A549 (cell line): ENCODE results near the gene EXOC3L2. TPM values are rescaled to one million over a fixed set of nuclear protein-coding genes. Genes with fewer than 3 reads are reported as not detected.

Experiments
- ATAC-seq, 2 experiments: fragments of 200-7000 bp in 1 of 2; fragments of >200 bp in 1 of 2; cut with Nextera tagmentation in 1 of 2; cut with Tn5 transposase in 1 of 2; 3 replicates each; pipeline versions ENCODE4 v1.8.0 to v1.9.1; 2018 to 2020; ENCODE audit warnings: mild to moderate bottlenecking in 1 of 2, moderate library complexity in 1 of 2
- CTCF ChIA-PET: fragments of 300-600 bp; sonication (Branson Sonifier 250); formaldehyde crosslinking; extraction: SDS; loops from one replicate; lab custom pipeline; 2021; ENCODE audit warnings: antibody characterized with exemption, inconsistent platforms; lab: Yijun Ruan, JAX
- POLR2A ChIA-PET: fragments of 350-600 bp; formaldehyde crosslinking; extraction: SDS; loops from one replicate; lab custom pipeline; 2021; ENCODE audit warnings: antibody characterized with exemption, inconsistent platforms; lab: Yijun Ruan, JAX
- DNase-seq, 2 experiments: peaks; one replicate each; pipeline versions ENCODE4 v3.0.0 to v3.0.0-alpha.2; 2011 to 2016; ENCODE audit warnings: low read depth in 1 of 2, low spot score in 1 of 2
- FAIRE-seq: peaks from 2 replicates; lab custom pipeline; 2011; peaks lifted over from hg19 to GRCh38; lab: Jason Lieb, UNC
- H3K27ac ChIP-seq, 2 experiments: fragments of >200 bp; sonication (Bioruptor Twin); formaldehyde crosslinking; 3 replicates each; pipeline ENCODE4 v1.5.1; 2016 to 2017
- H3K4me1 ChIP-seq: fragments of >200 bp; sonication (Bioruptor Twin); formaldehyde crosslinking; 3 replicates; pipeline ENCODE4 v1.6.1; 2016
- H3K4me2 ChIP-seq: fragments of >200 bp; sonication (Bioruptor Twin); formaldehyde crosslinking; 3 replicates; pipeline ENCODE4 v1.6.1; 2016
- H3K4me3 ChIP-seq: fragments of >200 bp; sonication (Bioruptor Twin); formaldehyde crosslinking; 3 replicates; pipeline ENCODE4 v1.5.1; 2016
- H3K9me3 ChIP-seq: fragments of >200 bp; sonication (Bioruptor Twin); formaldehyde crosslinking; 3 replicates; pipeline ENCODE4 v1.6.1; 2016
- ATOH8 ChIP-seq: fragments of 250-450 bp; sonication (Bioruptor Pico); IDR thresholded peaks from 2 replicates; pipeline ENCODE4 v1.5.0; 2020; ENCODE audit warnings: low read depth, mild to moderate bottlenecking, moderate library complexity
- CBX8 ChIP-seq: fragments of 200-600 bp; sonication (generic); IDR thresholded peaks from 2 replicates; pipeline ENCODE4 v1.6.1; 2016
- CEBPB ChIP-seq, 2 experiments: fragments of >200 bp in 1 of 2; sonication (Bioruptor Twin) in 1 of 2; formaldehyde crosslinking in 1 of 2; IDR thresholded peaks; 2 replicates each; pipeline ENCODE4 v1.6.1; 2012 to 2016
- CHD2 ChIP-seq: fragments of 150-350 bp; IDR thresholded peaks from 2 replicates; pipeline ENCODE4 v1.6.1; 2014; ENCODE audit warnings: low read length; ENCODE audit not compliant: partially characterized antibody
- CHD4 ChIP-seq: fragments of 200-600 bp; sonication (generic); IDR thresholded peaks from 2 replicates; pipeline ENCODE4 v1.6.1; 2016; ENCODE audit warnings: antibody characterized with exemption, mild to moderate bottlenecking, borderline replicate concordance
- CTCF ChIP-seq: fragments of >200 bp; sonication (Bioruptor Twin); formaldehyde crosslinking; IDR thresholded peaks from 3 replicates; pipeline ENCODE4 v1.5.1; 2016
- E2F6 ChIP-seq: IDR thresholded peaks from 2 replicates; pipeline ENCODE4 v1.6.1; 2012; ENCODE audit warnings: low read depth, borderline replicate concordance
- EHMT2 ChIP-seq: fragments of 200-600 bp; sonication (generic); IDR thresholded peaks from 2 replicates; pipeline ENCODE4 v1.6.1; 2016; ENCODE audit warnings: antibody characterized with exemption, low read depth, mild to moderate bottlenecking, moderate library complexity
- ELK1 ChIP-seq: fragments of 150-350 bp; IDR thresholded peaks from 2 replicates; pipeline ENCODE4 v1.6.1; 2014; ENCODE audit warnings: low read depth, mild to moderate bottlenecking, low read length
- EP300 ChIP-seq, 2 experiments: fragments of >200 bp; sonication (Bioruptor Twin); formaldehyde crosslinking; IDR thresholded peaks; 2 replicates in 1 of 2; 3 replicates in 1 of 2; pipeline ENCODE4 v1.6.1; 2016 to 2017
- FOSB ChIP-seq: fragments of 250-450 bp; sonication (Bioruptor Pico); IDR thresholded peaks from 2 replicates; pipeline ENCODE4 v1.5.0; 2020; ENCODE audit warnings: mild to moderate bottlenecking, moderate library complexity
- HES2 ChIP-seq: fragments of >200 bp; sonication (Bioruptor Twin); formaldehyde crosslinking; IDR thresholded peaks from 2 replicates; pipeline ENCODE4 v1.6.1; 2016
- HEYL ChIP-seq: fragments of 250-450 bp; sonication (Bioruptor Pico); IDR thresholded peaks from 2 replicates; pipeline ENCODE4 v1.8.0; 2021; ENCODE audit warnings: mild to moderate bottlenecking, moderate library complexity
- HMGXB4 ChIP-seq: fragments of 250-450 bp; sonication (Bioruptor Pico); IDR thresholded peaks from 2 replicates; pipeline ENCODE4 v1.5.0; 2021; ENCODE audit warnings: mild to moderate bottlenecking, moderate library complexity, borderline replicate concordance
- HOXA7 ChIP-seq: fragments of 250-450 bp; sonication (Bioruptor Pico); IDR thresholded peaks from 2 replicates; pipeline ENCODE4 v1.5.0; 2020; ENCODE audit warnings: mild to moderate bottlenecking, moderate library complexity
- HOXB13 ChIP-seq: fragments of 250-450 bp; sonication (Bioruptor Pico); IDR thresholded peaks from 2 replicates; pipeline ENCODE4 v1.5.0; 2020; ENCODE audit warnings: low read depth, mild to moderate bottlenecking, moderate library complexity
- HOXB5 ChIP-seq: fragments of 250-450 bp; sonication (Bioruptor Pico); IDR thresholded peaks from 2 replicates; pipeline ENCODE4 v1.5.0; 2020; ENCODE audit warnings: mild to moderate bottlenecking, moderate library complexity
- JUN ChIP-seq, 2 experiments: fragments of >200 bp; sonication (Bioruptor Twin); formaldehyde crosslinking; IDR thresholded peaks; 2 replicates in 1 of 2; 3 replicates in 1 of 2; pipeline ENCODE4 v1.6.1; 2016 to 2017
- KDM5A ChIP-seq: fragments of 200-600 bp; sonication (generic); IDR thresholded peaks from 2 replicates; pipeline ENCODE4 v1.6.1; 2016; ENCODE audit warnings: antibody characterized with exemption, mild to moderate bottlenecking
- MAX ChIP-seq: IDR thresholded peaks from 2 replicates; pipeline ENCODE4 v1.6.1; 2012
- NFE2L2 ChIP-seq: fragments of 150-350 bp; conservative IDR thresholded peaks from 2 replicates; pipeline ENCODE4 v1.6.1; 2014; ENCODE audit warnings: low read length
- NPAS2 ChIP-seq: fragments of 250-450 bp; sonication (Bioruptor Pico); IDR thresholded peaks from 2 replicates; pipeline ENCODE4 v1.8.0; 2022; ENCODE audit warnings: mild to moderate bottlenecking, moderate library complexity, borderline replicate concordance
- NR3C1 ChIP-seq: fragments of >200 bp; sonication (Bioruptor Twin); formaldehyde crosslinking; IDR thresholded peaks from 3 replicates; pipeline ENCODE4 v1.6.1; 2017
- POLR2AphosphoS2 ChIP-seq: conservative IDR thresholded peaks from 2 replicates; pipeline ENCODE4 v1.6.1; 2012; ENCODE audit warnings: low read length, improper control_type of control experiment, inconsistent platforms
- RCOR1 ChIP-seq: fragments of 150-350 bp; IDR thresholded peaks from 2 replicates; pipeline ENCODE4 v1.6.1; 2014; ENCODE audit warnings: antibody characterized with exemption, low read length, low read depth
- RNF2 ChIP-seq: fragments of 200-600 bp; sonication (generic); IDR thresholded peaks from 2 replicates; pipeline ENCODE4 v1.6.1; 2016; ENCODE audit warnings: low read depth, mild to moderate bottlenecking, antibody characterized with exemption, moderate library complexity, borderline replicate concordance
- TFCP2L1 ChIP-seq: fragments of 250-450 bp; sonication (Bioruptor Pico); IDR thresholded peaks from 2 replicates; pipeline ENCODE4 v1.5.0; 2021; ENCODE audit warnings: mild to moderate bottlenecking
- TP53 ChIP-seq: fragments of 250-450 bp; sonication (Bioruptor Pico); IDR thresholded peaks from 2 replicates; pipeline ENCODE4 v1.5.0; 2021; ENCODE audit warnings: mild to moderate bottlenecking, moderate library complexity
- ZFP36 ChIP-seq: fragments of 450-650 bp; IDR thresholded peaks from 2 replicates; pipeline ENCODE4 v1.6.1; 2014; ENCODE audit warnings: borderline replicate concordance; ENCODE audit not compliant: partially characterized antibody
- ZSCAN20 ChIP-seq: fragments of 250-450 bp; sonication (Bioruptor Pico); IDR thresholded peaks from 2 replicates; pipeline ENCODE4 v1.8.0; 2022; ENCODE audit warnings: mild to moderate bottlenecking, moderate library complexity
- WGBS: methylation state at CpG from one replicate; pipeline ENCODE4 v1.1.6; 2017; ENCODE audit errors: missing lambda C conversion rate; 5-methylcytosine and 5-hydroxymethylcytosine counted together
- polyA plus RNA-seq, 4 experiments: library from polyadenylated mRNA; depleted of rRNA in 3 of 4; stranded (reverse); fragments of >200 nt; fragmentation: RNase III in 1 of 4; extraction: RNeasy Plus Mini Kit Qiagen cat#74134 plus additional on column Dnase treatment in 1 of 4; gene quantifications; 2 replicates in 3 of 4; 3 replicates in 1 of 4; pipeline ENCODE4 v1.2.3, GENCODE V29; 2011 to 2017

Gene EXOC3L2
- polyA plus RNA-seq, 2 of the 4 experiments (the other 2 are of a cell fraction): 0.16 to 0.50 TPM

- H3K4me3 ChIP-seq: no peak overlapping the region
- no peak overlapping the region for H3K27ac ChIP-seq
- FAIRE-seq (no peak), ATAC-seq (peak in 1 of 2 experiments; percentile 55; a peak in 3 of 6 replicates), DNase-seq (no peak)
- 82% methylated on average over 17 of the region's 17 CpGs for WGBS
- no peak overlapping the region for H3K4me2 ChIP-seq
- no peak for TF ChIP-seq JUN (IDR thresholded peaks at IDR 0.05)
- TF ChIP-seq CBX8: no peak
- TF ChIP-seq ATOH8 (CRISPR knock-in tag): no peak
- TF ChIP-seq CHD4: no peak
- TF ChIP-seq HMGXB4 (CRISPR knock-in tag): no peak
- no peak for TF ChIP-seq HOXA7 (CRISPR knock-in tag)
- TF ChIP-seq FOSB (CRISPR knock-in tag): no peak
- TF ChIP-seq ELK1: no peak
- no peak for TF ChIP-seq RNF2
- no peak for TF ChIP-seq HOXB13 (CRISPR knock-in tag)
- TF ChIP-seq E2F6: no peak
- no peak for TF ChIP-seq CHD2
- TF ChIP-seq EHMT2: no peak
- TF ChIP-seq HEYL (CRISPR knock-in tag): no peak
- no peak for TF ChIP-seq HOXB5 (CRISPR knock-in tag)
- TF ChIP-seq NPAS2 (CRISPR knock-in tag): no peak
- no peak for TF ChIP-seq NFE2L2
- TF ChIP-seq POLR2AphosphoS2: no peak
- no peak for TF ChIP-seq KDM5A
- no peak for TF ChIP-seq NR3C1
- ChIA-PET CTCF (interaction anchor here (0.8 to 1.6 kb wide), 6 partner anchors 10 to 274 kb away, joined by 3 to 6 read pairs (median 4); partner anchors contain the start of gene PPP1R13L), POLR2A (no interaction called here)
- H3K4me1 ChIP-seq: peaks cover 13% of the 10 kb centered on the region; the same call in 2 of the 3 replicates
- no peaks in the 10 kb centered on the region for H3K9me3 ChIP-seq
Observed at GRCh38 chr19:45211751-45212381, 33.3 kb downstream of the EXOC3L2 start.

- Histone ChIP-seq H3K4me2 (no peak overlapping the region), H3K4me3 (no peak overlapping the region), H3K4me1 (peaks cover 13% of the 10 kb centered on the region; the same call in 2 of the 3 replicates), H3K9me3 (no peaks in the 10 kb centered on the region), H3K27ac (no peak overlapping the region)
- no peak for DNase-seq
- no peak for FAIRE-seq
- ATAC-seq: no peak
- POLR2A ChIA-PET: no interaction called here
- CTCF ChIA-PET: interaction anchor here (0.6 to 1.2 kb wide), 4 partner anchors 50 to 214 kb away, joined by 3 to 4 read pairs (median 3); no protein-coding TSS in a partner anchor
- WGBS: 67% methylated on average over 3 of the region's 3 CpGs
- no peak for TF ChIP-seq CTCF
- no peak for TF ChIP-seq NR3C1
- TF ChIP-seq ATOH8 (CRISPR knock-in tag): no peak
- no peak for TF ChIP-seq RCOR1
- no peak for TF ChIP-seq CHD2
- TF ChIP-seq HES2: no peak
- no peak for TF ChIP-seq MAX
- TF ChIP-seq TFCP2L1 (CRISPR knock-in tag): no peak
- TF ChIP-seq NPAS2 (CRISPR knock-in tag): no peak
- TF ChIP-seq ZFP36: no peak
- TF ChIP-seq EP300 (IDR thresholded peaks at IDR 0.05): no peak
- no peak for TF ChIP-seq CEBPB (IDR thresholded peaks at IDR 0.05)
- no peak for TF ChIP-seq JUN (IDR thresholded peaks at IDR 0.05)
- TF ChIP-seq TP53: no peak
- no peak for TF ChIP-seq ZSCAN20 (CRISPR knock-in tag)
Observed at GRCh38 chr19:45206328-45206727, 38.9 kb downstream of the EXOC3L2 start.
